ENCODE results near the gene STEAP1B.

The STEAP1B gene

DNA sequence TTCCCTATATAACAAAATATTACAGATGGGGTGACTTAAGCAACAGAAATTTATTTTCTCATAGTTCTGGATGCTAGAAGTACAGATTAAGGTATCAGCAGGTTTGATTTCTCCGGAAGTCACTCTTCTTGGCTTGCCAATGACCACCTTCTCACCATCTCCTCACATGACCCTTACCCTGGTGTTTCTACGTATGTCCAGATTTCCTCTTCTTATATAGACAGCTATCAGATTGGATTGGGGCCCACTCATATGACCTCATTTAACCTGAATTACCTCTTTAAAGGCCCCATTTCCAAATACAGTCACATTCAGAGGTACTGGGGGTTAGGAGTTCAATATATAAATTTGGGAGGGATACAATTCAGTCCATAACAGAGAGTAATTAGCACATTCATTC, 126.1 kb downstream of the STEAP1B start:
- TF ChIP-seq, protein P1, sequence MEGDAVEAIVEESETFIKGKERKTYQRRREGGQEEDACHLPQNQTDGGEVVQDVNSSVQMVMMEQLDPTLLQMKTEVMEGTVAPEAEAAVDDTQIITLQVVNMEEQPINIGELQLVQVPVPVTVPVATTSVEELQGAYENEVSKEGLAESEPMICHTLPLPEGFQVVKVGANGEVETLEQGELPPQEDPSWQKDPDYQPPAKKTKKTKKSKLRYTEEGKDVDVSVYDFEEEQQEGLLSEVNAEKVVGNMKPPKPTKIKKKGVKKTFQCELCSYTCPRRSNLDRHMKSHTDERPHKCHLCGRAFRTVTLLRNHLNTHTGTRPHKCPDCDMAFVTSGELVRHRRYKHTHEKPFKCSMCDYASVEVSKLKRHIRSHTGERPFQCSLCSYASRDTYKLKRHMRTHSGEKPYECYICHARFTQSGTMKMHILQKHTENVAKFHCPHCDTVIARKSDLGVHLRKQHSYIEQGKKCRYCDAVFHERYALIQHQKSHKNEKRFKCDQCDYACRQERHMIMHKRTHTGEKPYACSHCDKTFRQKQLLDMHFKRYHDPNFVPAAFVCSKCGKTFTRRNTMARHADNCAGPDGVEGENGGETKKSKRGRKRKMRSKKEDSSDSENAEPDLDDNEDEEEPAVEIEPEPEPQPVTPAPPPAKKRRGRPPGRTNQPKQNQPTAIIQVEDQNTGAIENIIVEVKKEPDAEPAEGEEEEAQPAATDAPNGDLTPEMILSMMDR (IDR thresholded peaks at IDR 0.05), result no peak
- peaks cover 3% of the 10 kb centered on the region for H3K4me1 ChIP-seq
- H3K79me2 ChIP-seq, result no peaks in the 10 kb centered on the region
- no peak overlapping the region for H3K4me2 ChIP-seq (ENCODE audit: low read length)
- H3K36me3 ChIP-seq (ENCODE audit: control insufficient read depth, insufficient read depth, low read length), result no peaks in the 10 kb centered on the region
- no peak overlapping the region for H3K4me3 ChIP-seq (ENCODE audit: low read depth, low read length)
- H3K9ac ChIP-seq, result no peak overlapping the region
- no peaks in the 10 kb centered on the region for H3K9me3 ChIP-seq (ENCODE audit: control insufficient read depth, low read length)
- H2AFZ ChIP-seq, result no peak overlapping the region
- H3K27me3 ChIP-seq (ENCODE audit: control insufficient read depth, insufficient read depth, low read length), result no peaks in the 10 kb centered on the region
- H3K27ac ChIP-seq, result no peak overlapping the region

DNA sequence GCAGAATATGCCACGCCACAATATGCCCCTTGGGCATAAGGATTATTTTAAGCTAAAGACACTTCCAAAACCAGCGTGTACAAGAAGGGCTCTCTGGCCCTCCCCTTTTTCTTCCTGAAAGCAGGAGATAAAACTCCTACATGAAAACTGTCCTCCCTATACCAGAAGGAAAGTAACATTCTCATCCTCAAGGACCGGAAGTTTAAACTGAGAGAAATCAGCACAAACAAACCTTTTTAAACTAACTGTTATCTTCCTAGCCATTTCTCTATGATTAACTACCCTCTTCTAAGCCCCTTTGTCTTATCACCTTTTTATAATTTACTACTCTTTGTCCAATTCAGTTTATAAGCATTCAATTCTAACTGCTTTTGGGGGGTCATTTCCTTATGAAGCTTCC, 126.6 kb downstream of the STEAP1B start:
- Histone ChIP-seq H3K27ac (no peak overlapping the region), H3K4me2 (ENCODE audit: low read length) (no peak overlapping the region), H3K79me2 (no peaks in the 10 kb centered on the region), H3K4me1 (peaks cover 3% of the 10 kb centered on the region), H3K36me3 (ENCODE audit: control insufficient read depth, insufficient read depth, low read length) (no peaks in the 10 kb centered on the region), H3K27me3 (ENCODE audit: control insufficient read depth, insufficient read depth, low read length) (no peaks in the 10 kb centered on the region), H3K9me3 (ENCODE audit: control insufficient read depth, low read length) (no peaks in the 10 kb centered on the region), H3K4me3 (ENCODE audit: low read depth, low read length) (no peak overlapping the region), H3K9ac (no peak overlapping the region), H2AFZ (peak overlapping the region; percentile 23)
- TF ChIP-seq, protein P1 (IDR thresholded peaks at IDR 0.05), result no peak

DNA sequence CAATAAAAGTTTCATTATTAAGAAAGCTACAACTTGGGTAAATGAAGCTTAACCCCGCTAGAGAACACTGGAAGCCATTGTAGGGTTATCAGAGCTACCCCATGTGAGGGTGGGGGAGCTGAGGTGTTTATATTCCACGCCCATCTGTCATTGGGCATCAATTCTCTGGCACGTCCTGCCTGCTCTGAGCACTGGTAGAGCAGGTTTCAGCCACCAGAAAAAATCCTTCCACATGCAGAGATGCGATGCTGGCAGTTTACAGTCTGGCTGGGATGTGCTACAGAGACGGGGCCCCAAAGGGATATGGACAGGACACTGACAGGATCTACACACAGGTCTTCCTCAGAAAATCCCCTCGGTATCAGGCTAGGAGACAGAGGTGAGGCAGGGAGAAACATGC, 127.1 kb downstream of the STEAP1B start:
- Histone ChIP-seq H3K9ac (no peak overlapping the region), H3K27ac (no peak overlapping the region)

DNA sequence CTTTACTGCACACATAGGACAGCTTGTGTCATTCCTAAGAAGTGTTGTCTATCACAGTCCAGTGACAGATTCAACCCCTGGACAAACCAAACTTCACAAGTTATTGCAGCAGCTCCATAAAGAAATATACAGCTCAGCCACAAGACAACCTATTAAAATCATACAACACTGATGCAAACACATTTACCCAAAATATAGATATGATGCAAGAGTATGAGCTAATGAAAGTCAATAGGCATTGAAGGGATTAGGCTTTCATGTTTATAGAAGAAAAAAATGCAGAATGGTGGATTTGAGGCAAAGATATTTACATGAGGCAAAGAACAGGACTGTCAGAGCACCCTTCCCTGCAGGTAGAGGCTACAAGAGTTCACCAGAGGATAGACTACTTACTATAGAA, 128.1 kb downstream of the STEAP1B start:
- H3K36me3 ChIP-seq (ENCODE audit: control insufficient read depth, insufficient read depth, low read length), result no peaks in the 10 kb centered on the region
- H3K27me3 ChIP-seq (ENCODE audit: control insufficient read depth, insufficient read depth, low read length), result no peaks in the 10 kb centered on the region
- no peak overlapping the region for H3K4me3 ChIP-seq (ENCODE audit: low read depth, low read length)
- H3K79me2 ChIP-seq, result no peaks in the 10 kb centered on the region
- no peak overlapping the region for H3K4me2 ChIP-seq (ENCODE audit: low read length)
- no peak overlapping the region for H3K27ac ChIP-seq
- peaks cover 3% of the 10 kb centered on the region for H3K4me1 ChIP-seq
- no peak overlapping the region for H3K9ac ChIP-seq
- TF ChIP-seq, protein P1 (IDR thresholded peaks at IDR 0.05), result no peak
- H2AFZ ChIP-seq, result no peak overlapping the region
- no peaks in the 10 kb centered on the region for H3K9me3 ChIP-seq (ENCODE audit: control insufficient read depth, low read length)

More for the DNA sequence above, 127.1 kb downstream of the STEAP1B start:
- Histone ChIP-seq H3K4me3 (ENCODE audit: low read depth, low read length) (no peak overlapping the region), H3K27me3 (ENCODE audit: control insufficient read depth, insufficient read depth, low read length) (no peaks in the 10 kb centered on the region), H3K79me2 (no peaks in the 10 kb centered on the region), H3K36me3 (ENCODE audit: control insufficient read depth, insufficient read depth, low read length) (no peaks in the 10 kb centered on the region), H3K9me3 (ENCODE audit: control insufficient read depth, low read length) (no peaks in the 10 kb centered on the region), H3K4me1 (peaks cover 3% of the 10 kb centered on the region), H3K4me2 (ENCODE audit: low read length) (no peak overlapping the region), H2AFZ (peak overlapping the region; percentile 23)
- TF ChIP-seq, protein P1 (IDR thresholded peaks at IDR 0.05), result no peak

Measured in parathyroid adenoma (tissue), 2 donors.